GM18870 (cell line): ENCODE measurements around the gene ZSCAN12.
"Not testable (repeated sequence)": the region's sequence is repeated elsewhere in the genome, so short reads cannot be mapped to it uniquely, and the experiment has no call there.

ENCODE experiments used
- ATAC-seq: cut with Tn5 transposase; IDR thresholded peaks from one replicate; pipeline ENCODE4 v1.9.1; 2021; ENCODE audit warnings: moderate library complexity; ENCODE audit not compliant: unreplicated experiment

The ZSCAN12 gene

DNA sequence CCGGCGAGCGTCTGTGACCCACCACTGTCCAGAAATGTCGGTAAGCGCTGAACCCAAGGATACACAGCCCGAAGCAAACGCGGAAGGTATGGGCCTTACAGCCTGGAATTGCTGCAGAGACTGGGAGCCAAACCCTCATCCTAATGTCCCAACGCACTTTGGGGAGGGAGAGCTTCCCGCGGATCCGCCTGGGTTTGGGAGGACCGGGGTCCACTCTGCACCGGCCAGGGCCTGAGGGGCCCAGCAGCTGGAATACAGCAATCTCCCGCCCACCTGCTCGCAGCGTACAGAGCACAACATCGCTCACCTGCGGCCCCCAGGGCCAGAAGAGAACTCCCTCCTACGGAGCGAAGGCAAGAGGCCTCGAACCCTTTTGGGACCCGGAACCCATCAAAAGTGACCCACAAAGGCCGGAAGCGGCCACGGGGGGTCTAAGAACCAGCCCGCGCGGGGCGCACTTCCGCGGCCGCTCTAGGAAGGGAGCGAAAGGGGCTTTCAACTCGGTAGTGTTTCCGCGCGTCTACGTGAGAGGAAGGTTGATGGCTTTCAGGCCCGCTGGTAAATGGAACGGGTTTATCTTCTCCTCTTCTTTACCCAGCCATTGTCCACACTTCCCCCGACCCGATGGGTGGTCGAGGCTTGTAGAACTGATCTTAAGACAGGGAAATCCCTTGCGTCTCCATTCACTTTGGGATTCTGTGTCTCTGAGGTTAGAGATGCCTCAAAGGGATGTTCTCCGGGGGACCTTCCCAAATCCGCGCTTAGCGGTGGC, at the start of gene ZSCAN12:
ZSCAN12 (minus strand) TSS at position 398 of the 772 bp plus-strand sequence. CDS start 1,342 bp downstream, outside the sequence.
- ATAC-seq: no peak

DNA sequence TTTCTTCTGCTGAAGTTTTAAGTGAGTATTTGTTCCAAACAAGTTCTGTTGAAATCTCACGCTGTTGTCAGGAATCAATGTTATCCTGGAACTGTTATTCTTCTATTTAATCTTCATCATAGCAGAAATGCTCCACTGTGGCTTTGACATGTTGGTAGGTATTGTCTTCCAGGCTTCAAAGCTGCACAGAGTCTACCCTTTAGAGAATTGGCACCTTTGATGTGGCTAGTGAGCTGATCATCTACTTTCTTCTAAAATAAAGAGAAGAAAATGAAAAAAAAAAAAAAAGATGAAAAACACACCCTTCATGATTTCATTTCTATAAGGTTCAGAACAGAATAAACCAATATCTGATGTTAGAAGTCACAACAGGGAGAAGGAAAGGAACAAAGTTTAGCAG, 49.5 kb upstream of the ZSCAN12 start:
- no peak for ATAC-seq

DNA sequence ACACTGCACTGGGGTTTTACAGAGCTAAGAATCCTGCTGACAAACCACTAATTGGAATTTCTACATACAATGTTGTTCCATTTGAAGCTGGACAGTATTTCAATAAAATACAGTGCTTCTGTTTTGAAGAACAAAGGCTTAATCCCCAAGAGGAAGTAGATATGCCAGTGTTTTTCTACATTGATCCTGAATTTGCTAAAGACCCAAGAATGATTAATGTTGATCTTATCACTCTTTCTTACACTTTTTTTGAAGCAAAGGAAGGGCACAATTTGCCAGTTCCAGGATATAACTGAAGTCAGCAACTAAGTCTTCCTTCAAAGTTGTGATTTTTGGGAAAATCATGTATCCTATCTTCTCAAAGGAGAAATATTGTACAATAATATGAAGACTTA, 48.0 kb upstream of the ZSCAN12 start:
- not testable (repeated sequence) for ATAC-seq

DNA sequence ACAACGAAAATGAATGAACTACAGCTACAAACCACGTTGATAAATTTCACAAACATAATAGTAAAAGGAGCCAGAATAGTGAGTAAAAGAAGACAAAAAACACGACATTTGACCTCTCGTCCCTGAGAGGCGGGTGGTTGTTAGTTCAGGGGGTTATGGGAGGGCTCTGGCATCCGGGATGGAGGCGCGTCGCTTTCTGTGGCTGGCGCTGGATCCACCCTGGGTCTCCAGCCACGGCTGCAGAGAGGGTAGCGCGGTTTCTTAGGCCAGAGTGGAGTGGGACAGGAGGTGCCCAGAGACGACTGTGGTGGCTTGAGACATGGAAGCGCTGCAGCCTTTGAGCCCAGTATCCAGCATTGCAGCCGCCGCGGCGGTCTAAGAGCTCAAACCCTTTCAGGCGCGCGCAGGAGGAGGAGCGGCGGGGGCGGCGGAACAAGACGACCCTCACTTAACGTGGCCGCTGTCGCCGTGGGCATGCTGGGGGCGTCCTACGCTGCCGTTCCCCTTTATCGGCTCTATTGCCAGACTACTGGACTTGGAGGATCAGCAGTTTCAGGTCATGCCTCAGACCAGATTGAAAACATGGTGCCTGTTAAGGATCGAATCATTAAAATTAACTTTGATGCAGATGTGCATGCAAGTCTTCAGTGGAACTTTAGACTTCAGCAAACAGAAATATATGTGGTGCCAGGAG, 47.4 kb upstream of the ZSCAN12 start:
- ATAC-seq: no peak

DNA sequence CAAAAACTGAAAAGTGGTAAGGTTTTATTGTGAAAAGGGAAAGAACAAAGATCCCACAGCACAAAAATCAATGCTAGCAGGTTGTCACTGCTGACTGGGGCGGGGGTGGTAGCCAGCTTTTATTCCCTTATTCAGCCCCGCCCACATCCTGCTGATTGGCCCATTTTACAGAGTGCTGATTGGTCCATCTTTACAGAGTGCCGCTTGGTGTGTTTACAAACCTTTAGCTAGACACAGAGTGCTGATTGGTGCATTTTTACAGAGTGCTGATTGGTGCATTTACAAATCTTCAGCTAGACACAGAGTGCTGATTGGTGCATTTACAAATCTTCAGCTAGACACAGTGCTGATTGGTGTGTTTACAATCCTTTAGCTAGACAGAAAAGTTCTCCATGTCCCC, 45.2 kb upstream of the ZSCAN12 start:
- ATAC-seq: not testable (repeated sequence)

DNA sequence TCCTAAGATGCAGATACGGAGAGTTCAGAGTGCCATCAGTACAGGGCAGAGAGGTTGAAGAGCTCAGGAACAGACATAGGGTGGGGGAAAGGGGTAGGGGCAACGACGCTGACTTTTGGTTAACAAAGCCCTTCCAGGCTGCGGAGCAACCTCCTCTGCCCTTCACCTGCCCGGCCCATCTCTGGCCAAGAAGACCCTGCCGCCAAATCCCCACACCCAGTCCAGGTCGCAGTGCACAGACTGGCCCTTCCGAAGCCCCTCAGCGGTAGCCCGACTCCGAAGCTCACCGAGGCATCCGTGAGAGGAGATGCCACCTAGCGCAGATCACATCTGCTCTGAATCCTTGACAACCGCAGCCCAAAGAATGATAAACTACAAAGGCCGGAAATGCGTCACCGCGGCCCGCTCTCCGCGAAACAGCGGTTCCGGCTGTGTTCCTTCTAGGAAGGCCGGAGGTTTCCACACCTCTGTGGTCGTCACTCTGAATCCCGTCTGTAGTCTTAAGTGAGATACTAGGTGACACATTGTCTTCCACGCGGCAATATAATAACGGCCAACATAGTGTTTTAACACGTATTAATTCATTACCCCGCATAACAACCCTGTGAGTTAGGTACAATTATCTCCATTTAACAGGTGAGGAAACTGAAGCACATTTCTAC, 43.7 kb upstream of the ZSCAN12 start, which contains the start of gene ZSCAN23:
ZSCAN23 (minus strand) TSS at position 380 of the 662 bp plus-strand sequence. CDS start 7,225 bp downstream, outside the sequence.
- ATAC-seq: peak; percentile 90

DNA sequence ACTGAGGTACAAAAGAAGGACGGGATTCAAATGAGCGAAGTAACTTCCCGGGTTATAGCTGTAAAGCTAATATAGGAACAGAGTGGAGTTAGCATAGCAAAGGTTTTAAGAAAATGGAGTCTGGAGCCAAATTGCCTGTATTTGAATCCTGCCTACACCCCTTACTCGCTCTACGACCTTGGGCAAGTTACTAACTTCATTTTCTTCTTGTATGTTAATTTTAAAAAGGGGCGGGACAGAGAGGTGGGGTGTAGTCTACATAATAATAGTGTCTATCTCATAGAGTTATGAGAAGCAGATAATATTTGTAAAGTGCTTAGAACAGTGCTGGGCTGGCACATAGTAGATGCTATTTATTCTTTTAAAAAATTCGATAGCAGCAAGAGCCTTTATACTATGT, 43.0 kb upstream of the ZSCAN12 start:
- no peak for ATAC-seq

DNA sequence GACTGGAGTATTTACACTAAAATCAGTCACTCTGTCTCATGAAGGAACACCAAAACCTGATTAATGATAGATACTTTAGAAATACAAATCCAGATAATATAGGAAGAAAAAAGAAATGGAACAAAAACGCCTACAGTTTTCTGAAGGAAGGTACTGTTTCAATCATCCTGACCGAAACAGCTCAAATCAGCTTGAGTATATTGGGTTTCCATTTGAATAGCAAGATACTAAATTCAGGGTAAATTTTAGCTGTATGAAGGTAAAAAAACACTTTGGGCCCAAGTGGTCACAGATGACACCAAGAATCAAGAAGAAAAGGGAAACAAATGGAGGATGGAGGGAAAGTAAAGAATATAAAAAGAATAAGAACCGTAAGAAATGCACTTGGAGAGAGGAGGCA, 36.9 kb upstream of the ZSCAN12 start:
- no peak for ATAC-seq

DNA sequence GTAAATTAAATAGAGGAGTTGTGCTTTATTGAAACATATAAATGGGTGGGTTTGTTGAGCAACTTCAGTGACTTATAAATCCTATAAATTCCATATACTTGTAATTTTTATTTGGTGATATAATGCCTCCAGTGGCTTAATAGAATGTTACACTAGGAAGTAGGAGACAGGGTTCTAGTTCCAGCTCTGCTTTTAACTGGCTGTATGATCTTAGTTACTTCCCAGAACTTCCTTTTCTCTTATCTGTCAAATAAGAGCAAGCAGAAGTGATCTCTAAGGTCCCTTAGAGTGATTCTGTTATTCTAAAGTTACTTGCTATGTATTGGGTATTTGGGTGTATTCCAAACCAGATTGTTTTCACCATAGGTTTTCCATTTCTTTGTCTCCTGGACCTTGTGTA, 33.6 kb upstream of the ZSCAN12 start:
- no peak for ATAC-seq

DNA sequence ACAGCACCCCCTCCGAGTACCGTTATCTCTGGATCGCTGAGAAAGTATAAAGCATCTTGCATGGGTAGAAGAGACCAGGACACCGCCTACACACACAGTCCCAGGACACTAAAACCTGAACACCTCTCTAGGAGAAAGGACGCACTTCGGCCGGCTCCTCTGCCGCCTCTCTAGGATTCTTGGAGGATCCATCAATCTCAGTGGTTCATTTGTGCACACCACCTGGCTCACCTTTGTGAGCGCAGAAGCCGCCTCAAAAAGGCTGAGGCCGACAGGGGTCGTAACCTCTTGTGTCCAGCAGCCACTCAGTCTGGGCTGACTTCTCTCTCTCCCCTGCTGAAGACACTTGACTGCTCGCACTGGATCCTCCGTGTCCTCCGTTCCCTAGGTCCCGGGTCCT, 30.2 kb upstream of the ZSCAN12 start:
- no peak for ATAC-seq

DNA sequence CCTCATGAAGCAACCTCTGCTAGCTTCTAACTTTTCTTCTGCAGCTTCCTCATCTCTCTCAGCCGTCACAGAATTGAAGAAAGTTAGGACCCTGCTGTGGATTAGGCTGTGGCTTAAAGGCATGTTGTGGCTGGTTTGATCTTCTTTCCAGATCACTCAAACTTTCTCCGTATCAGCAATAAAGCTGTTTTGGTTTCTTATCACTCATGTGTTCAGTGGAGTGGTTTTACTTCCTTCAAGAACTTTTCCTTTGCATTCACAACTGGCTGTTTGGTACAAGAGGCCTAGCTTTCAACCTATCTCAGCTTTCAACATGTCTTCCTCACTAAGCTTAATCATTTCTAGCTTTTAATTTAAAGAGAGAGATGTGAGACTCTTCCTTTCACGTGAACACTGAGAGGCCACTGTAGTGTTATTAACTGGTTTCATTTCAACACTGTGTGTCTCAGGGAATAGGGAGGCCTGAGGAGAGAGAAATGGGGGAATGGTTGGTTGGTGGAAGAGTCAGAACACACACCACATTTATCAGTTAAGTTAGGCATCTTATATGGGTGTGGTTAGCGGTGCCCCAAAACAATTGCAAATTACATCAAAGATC, 26.5 kb upstream of the ZSCAN12 start:
- no peak for ATAC-seq

DNA sequence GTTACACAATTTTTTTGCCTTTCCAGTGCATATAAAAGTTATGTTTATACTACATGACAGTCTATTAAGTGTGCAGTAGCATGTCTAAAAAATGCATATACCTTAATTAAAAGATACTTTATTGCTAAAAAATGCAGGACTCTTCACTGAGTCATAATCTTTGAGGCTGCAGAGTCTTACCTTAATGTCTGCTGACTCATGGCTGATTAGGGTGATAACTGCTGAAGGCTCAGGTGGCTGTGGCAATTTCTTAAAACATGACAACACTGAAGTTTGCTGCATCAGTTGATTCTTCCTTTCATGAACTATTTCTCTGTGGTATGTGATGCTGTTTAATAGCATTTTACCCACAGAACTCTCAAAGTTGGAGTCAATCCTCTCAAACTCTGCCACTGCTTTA, 24.6 kb upstream of the ZSCAN12 start:
- no peak for ATAC-seq

DNA sequence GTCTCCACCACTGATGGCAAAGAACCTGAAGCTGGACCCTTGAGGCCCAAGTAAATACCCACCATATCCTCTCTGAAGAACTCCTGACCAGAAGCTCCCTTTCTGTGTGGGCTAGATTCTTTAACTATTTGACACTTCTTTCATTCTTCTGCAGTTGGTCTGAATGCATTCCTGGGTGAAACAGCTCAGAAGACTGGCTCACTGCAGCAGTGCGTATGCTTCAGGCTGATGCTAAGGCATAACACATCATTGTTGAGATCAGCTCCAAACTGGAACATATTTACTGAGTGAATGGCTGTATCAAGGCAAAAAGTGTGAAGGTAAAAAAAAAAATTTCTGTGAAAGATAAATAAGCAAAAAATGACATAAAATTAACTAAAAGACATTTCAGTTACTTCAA, 24.0 kb upstream of the ZSCAN12 start:
- no peak for ATAC-seq

DNA sequence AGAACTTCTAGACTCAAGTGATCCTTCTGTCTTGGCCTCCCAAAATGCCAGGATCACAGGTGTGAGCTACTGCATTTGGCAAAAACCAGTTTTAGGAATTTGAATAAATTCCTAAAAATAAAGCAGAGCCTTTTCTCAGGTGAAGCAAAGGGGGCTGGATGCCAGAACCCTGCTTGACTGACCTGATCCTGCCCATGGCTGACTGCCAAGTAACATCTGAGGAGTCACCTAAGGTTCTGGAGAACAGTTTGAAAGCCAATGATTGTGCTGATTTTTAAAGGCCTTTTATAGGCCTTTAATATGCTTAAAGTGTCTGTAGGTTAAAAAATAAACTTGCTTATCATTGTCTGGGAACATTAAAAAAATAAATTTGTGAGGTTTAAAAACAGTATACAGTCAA, 14.1 kb upstream of the ZSCAN12 start:
- ATAC-seq: no peak

DNA sequence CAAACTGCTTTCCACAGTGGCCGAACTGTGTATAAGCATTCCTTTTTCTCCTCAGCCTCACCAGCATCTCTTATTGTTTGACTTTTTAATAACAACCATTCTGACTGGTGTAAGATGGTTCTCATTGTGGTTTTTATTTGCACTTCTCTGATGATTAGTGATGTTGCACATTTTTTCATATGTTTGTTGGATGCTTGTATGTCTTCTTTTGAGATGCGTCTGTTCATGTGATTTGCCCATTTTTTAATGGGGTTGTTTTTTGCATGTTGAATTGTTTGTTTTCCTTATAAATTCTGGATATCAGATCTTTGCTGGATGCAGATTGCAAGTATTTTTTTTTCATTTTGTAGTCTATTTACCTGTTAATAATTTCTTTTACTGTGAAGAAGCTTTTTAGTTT, 11.2 kb upstream of the ZSCAN12 start:
- ATAC-seq: no peak

DNA sequence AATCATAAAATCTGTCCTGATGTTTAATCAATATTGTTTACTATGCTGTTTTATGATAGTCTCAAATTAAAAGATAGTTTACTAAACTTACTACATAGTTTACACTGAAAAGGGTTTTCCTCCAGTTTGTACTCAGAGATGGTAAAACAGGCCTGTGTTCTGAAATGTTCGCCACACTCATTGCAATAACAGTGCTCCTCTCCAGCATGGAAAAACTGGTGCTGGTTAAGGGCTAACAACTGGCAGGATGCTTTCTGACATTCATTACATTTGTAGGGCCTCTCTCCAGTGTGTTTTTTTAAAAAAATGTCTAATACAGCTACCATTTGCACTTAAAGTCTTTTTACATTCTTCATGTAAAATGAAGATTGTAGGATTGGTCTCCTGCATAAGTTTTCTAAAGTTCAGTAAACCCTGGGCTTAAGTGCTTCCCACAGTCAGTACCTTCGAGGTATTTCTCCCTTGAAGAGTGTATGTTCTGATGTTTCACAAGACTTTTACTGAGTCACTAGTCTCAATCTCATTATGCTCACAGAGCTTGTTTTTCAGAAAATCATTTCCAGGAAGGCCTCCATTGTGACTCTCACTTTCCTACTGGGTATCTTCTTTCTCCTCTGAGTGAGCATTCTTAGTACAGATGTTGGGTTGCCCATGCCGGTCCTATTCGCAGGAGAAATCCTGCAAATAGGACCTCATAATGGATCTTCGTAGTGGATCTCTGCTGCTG, 8.7 kb upstream of the ZSCAN12 start:
- ATAC-seq: no peak

DNA sequence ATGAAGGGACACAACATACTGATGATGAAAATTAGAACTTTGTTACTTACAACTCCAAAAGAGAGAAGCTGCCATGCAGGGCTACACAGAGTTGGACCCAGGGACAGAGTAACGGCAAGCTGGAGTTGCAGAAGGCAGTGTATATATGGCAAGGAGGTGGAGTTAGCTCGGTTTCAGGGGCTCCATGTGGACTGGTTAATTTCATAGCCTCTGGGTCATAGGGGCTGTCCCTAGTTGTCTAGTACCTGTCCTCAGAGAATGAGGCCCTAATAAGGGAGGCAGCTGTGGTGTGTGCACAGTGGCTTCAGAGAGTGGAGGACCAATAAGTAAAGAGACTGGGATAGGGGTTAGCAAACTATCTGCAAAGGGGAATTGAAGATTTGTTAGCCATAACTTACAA, 7.9 kb upstream of the ZSCAN12 start:
- ATAC-seq: no peak

DNA sequence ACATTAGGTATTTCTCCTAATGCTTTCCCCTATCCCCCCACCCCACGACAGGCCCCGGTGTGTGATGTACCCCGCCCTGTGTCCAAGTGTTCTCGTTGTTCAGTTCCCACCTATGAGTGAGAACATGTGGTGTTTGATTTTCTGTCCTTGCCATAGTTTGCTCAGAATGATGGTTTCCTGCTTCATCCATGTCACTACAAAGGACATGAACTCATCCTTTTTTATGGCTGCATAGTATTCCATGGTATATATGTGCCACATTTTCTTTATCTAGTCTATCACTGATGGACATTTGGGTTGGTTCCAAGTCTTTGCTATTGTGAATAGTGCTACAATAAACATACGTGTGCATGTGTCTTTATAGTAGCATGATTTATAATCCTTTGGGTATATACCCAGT, 4.4 kb upstream of the ZSCAN12 start:
- not testable (repeated sequence) for ATAC-seq

DNA sequence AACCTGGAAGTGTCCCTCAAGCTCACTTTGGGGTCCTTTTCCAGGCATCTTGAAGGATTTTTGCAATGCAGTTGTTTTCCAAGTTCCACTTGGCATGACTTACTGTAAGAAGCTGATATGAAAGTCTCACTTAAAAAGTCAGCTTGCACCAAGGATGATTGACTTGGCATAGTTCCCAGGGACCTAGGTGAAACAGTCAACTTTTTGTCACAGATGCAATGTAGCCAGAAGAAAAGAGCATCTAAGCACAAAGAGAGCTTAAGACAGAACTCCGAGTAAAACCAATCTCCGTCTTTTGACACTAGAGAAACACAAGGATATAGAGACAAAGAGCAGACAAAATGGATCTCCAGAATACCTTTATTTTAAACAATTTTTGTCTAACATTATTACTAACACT, 2.6 kb upstream of the ZSCAN12 start:
- ATAC-seq: no peak

DNA sequence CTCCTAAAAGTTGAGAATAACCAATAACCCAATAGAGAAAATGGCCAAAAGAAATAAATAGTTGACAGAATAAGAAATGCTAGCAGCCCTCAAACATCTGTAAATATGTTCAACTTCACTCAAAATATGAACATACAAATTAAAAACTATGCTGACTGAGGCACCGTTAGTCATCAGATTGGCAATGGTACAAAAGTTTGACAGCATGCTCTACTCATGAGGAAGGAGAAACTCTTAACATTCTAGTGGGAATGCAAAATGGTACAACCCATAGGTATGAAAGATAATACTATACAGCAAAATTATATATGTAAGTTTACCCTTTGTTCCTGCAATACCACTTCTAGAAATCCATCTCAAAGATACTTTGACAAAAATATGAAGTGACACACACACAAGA, 1.6 kb upstream of the ZSCAN12 start:
- no peak for ATAC-seq

DNA sequence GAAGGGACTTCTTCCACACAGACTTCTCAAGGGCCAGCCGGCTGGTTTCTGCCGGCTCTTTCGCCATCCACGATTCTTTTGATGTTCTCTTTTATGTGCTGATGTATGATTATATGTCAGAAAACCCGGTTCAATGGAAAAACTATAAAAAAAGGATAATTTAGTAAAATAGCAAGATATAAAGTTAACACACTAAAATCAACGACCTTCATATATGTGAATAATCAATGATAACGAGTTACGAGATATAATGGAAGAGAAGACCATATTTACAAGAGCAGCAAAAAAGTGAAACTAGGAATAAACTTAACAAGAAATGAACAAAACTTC, 540 bp upstream of the ZSCAN12 start:
- no peak for ATAC-seq
